Measurements from ENCODE around the gene AUTS2.

DNA sequence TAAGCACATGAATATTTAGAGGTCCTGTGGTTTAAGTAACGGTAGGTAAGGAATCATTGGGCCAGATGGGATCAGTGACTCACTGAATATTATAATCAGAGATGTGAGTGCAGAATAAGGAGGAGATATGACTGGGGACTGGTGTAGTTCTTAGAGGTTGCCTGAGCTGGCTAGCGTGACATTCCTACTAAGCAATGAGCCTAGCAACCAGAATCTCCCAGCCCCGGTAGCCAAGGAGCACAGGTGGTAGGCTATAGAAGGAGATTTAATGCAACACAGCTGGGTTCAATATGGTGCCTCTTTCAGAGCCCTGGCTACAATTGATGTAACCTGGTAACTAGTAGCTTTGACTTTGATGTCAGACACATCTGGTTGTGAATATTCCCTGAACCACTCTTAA is 641.6 kb downstream of the AUTS2 start:
- TF ChIP-seq POLR2AphosphoS5 (IDR thresholded peaks at IDR 0.05; ENCODE audit: low read depth, low read length) (no peak), SPI1 (IDR thresholded peaks at IDR 0.05; ENCODE audit: low read depth, low read length) (no peak)

Data from GM12891 (cell line).